GM10266 (cell line): ENCODE data around the gene CSNK2B.

Experiments
- DNase-seq: peaks from one replicate; pipeline ENCODE4 v3.0.0; 2012; ENCODE audit errors: extremely low spot score
- TF ChIP-seq, protein P1 (sequence below): IDR thresholded peaks from 2 replicates; pipeline ENCODE4 v1.5.1; 2012; ENCODE audit warnings: mild to moderate bottlenecking, low read depth; ENCODE audit not compliant: control insufficient read depth, insufficient read depth; ENCODE audit errors: missing control alignments

CSNK2B gene

DNA sequence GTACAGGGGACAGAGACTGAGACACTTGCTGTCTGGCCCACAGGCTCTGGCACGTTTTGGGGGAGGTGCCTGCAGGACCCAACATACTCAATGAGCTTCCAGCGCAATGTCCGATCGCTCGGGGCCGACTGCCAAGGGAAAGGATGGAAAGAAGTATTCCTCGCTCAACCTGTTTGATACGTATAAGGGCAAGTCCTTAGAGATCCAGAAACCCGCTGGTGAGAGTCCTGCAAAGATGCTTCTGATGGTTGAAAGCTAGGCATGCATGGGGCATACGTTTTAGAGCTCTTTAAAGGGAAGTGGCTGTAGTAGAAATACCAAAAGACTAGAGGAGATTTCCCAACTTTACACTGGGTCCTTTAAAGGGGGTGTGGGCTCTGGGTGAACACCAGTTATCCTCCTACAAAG, 43.2 kb upstream of the CSNK2B start:
- no peak for DNase-seq

DNA sequence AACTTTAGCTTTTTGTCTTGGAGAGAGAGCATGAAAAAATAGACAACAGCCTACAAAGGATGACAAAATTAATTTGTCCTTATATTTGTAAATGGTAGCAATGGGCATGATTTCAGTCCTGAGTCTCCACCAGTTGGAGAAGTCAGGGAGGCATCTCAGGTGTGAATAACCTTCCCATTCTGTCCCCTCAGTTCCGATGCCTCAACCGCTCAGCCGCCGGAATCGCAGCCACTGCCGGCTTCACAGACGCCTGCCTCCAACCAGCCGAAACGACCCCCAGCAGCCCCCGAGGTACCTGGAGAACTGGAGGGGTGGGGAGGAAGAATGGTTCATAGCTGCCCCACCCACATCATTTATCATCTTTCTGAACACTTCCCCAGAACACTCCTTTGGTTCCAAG, 41.8 kb upstream of the CSNK2B start:
- TF ChIP-seq, protein P1, sequence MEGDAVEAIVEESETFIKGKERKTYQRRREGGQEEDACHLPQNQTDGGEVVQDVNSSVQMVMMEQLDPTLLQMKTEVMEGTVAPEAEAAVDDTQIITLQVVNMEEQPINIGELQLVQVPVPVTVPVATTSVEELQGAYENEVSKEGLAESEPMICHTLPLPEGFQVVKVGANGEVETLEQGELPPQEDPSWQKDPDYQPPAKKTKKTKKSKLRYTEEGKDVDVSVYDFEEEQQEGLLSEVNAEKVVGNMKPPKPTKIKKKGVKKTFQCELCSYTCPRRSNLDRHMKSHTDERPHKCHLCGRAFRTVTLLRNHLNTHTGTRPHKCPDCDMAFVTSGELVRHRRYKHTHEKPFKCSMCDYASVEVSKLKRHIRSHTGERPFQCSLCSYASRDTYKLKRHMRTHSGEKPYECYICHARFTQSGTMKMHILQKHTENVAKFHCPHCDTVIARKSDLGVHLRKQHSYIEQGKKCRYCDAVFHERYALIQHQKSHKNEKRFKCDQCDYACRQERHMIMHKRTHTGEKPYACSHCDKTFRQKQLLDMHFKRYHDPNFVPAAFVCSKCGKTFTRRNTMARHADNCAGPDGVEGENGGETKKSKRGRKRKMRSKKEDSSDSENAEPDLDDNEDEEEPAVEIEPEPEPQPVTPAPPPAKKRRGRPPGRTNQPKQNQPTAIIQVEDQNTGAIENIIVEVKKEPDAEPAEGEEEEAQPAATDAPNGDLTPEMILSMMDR: no peak
- no peak for DNase-seq

More for the DNA sequence above, 43.2 kb upstream of the CSNK2B start:
- TF ChIP-seq, protein P1: no peak

DNA sequence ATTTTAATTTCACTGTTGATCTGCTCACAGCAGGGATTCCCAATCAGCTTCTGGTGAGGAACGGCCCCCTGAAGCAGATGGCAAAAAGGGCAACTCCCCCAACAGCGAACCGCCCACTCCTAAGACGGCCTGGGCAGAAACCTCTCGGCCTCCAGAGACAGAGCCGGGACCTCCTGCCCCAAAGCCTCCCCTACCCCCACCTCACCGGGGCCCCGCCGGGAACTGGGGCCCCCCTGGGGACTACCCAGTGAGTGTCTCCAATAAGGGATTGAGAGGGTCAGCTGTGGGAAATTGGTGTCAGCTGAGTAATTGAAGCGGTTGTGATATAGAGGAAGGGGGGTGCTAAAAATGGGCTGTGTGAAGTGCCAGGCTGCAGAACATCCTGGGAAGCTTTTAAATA, 38.9 kb upstream of the CSNK2B start:
- DNase-seq: no peak
- TF ChIP-seq, protein P1: no peak

DNA sequence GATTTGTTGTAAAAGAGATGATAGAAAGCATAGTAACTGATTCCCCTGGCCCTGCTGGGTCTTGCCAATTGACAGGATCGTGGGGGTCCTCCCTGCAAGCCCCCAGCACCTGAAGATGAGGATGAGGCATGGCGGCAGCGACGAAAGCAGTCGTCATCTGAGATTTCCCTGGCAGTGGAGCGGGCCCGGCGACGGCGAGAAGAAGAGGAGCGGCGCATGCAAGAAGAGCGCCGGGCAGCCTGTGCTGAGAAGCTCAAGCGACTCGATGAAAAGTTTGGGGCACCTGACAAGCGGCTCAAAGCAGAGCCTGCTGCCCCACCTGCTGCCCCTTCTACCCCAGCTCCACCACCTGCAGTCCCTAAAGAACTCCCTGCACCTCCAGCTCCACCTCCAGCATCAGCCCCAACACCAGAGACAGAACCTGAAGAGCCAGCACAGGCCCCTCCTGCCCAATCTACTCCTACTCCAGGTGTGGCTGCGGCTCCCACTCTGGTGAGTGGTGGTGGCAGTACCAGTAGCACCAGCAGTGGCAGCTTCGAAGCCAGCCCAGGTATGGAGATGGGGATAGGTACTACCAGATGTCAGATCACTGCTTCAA, 38.1 kb upstream of the CSNK2B start:
- TF ChIP-seq, protein P1: no peak
- DNase-seq: no peak

DNA sequence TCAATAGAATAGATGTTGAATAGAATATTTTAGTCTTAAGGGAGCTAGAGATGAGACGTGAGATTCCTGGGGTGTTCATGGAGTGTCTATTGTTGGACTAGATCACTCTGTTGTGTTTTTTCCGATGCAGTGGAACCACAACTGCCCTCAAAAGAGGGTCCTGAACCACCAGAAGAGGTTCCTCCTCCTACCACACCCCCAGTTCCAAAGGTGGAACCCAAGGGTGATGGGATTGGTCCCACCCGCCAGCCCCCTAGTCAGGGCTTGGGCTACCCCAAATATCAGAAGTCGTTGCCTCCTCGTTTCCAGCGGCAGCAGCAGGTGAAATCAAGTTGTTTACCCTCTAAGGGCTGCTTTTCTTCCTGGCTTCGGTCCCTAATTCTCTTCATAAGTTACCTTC, 36.9 kb upstream of the CSNK2B start:
- DNase-seq: no peak
- TF ChIP-seq, protein P1: no peak

DNA sequence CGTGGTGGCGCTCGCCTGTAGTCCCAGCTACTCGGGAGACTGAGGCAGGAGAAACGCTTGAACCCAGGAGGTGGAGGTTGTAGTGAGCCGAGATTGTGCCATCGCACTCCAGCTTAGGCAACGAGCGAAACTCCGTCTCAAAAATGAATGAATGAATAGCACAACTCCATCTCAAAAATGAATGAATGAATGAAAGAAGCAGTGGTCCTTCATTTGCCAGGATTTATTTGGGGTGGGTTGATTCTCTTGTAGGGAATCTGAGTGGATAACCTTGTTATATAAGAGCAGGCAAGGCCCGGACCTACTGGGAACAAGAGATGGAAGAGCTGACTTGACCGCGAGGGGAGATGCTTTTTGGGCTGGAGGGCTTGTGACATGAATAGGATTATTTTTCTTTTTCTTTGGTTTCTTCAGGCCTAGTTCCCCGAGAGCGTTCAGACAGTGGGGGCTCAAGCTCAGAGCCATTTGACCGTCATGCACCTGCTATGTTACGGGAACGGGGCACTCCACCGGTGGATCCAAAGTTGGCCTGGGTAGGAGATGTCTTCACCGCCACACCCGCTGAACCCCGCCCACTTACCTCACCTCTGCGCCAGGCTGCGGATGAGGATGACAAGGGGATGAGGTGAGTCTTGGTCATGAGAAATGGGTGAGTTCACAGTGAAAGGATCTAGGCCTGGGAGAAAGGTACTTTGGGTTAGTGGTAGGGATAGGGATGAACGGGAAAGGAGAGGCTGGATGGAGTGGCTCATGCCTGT, 35.5 kb upstream of the CSNK2B start:
- DNase-seq: no peak
- TF ChIP-seq, protein P1: no peak

DNA sequence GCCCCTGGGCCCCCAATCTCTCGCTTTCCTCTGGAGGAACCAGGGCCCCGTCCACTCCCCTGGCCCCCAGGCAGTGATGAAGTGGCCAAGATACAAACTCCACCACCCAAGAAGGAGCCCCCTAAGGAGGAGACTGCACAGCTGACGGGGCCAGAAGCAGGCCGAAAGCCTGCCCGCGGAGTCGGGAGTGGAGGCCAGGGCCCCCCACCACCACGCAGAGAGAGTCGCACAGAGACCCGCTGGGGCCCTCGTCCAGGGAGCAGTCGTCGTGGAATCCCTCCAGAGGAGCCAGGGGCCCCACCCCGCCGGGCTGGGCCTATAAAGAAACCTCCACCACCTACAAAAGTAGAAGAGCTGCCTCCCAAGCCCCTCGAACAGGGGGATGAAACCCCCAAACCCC, 34.7 kb upstream of the CSNK2B start:
- DNase-seq: no peak
- TF ChIP-seq, protein P1: no peak
